K562 (cell line): ENCODE data around the gene NEDD4. TPM values are rescaled to one million over a fixed set of nuclear protein-coding genes. Genes with fewer than 3 reads are reported as not detected.

Experiments used
- ATAC-seq: fragments of 200-7000 bp; cut with Tn5 transposase; 3 replicates; pipeline ENCODE4 v1.9.1; 2020; ENCODE audit warnings: moderate library complexity
- BruUV-seq: library from RNA; stranded (reverse); fragments of 400-500 nt; replicated peaks from 2 replicates; lab custom pipeline; 2021; lab: Mats Ljungman, UMichigan
- CTCF ChIA-PET: fragments of 300-600 bp; formaldehyde crosslinking; extraction: SDS; loops from one replicate; lab custom pipeline; 2021; ENCODE audit warnings: low intra/inter-chr PET ratio; lab: Yijun Ruan, JAX
- POLR2A ChIA-PET: fragments of 300-600, 350-650 bp; sonication (Branson Sonifier 250); formaldehyde crosslinking; extraction: SDS; loops from one replicate; lab custom pipeline; 2021; ENCODE audit warnings: antibody characterized with exemption, inconsistent platforms; lab: Yijun Ruan, JAX
- DNase-seq, 4 experiments: peaks; one replicate each; pipeline versions ENCODE4 v3.0.0 to v3.0.0-alpha.2; 2011 to 2018; ENCODE audit warnings: low spot score in 3 of 4, mixed read lengths in 3 of 4; ENCODE audit errors: extremely low read depth in 1 of 4
- FAIRE-seq: peaks from 2 replicates; lab custom pipeline; 2011; peaks lifted over from hg19 to GRCh38; lab: Jason Lieb, UNC
- H2AFZ ChIP-seq: 2 replicates; pipeline ENCODE4 v1.6.0; 2011; ENCODE audit warnings: low read depth, low read length, control low read depth, inconsistent platforms
- H3K27ac ChIP-seq: fragments of 200-600 bp; 3 replicates; pipeline ENCODE4 v1.8.0; 2011; ENCODE audit warnings: low read depth, mild to moderate bottlenecking, control low read depth, inconsistent platforms, low read length, moderate library complexity, mixed read lengths; ENCODE audit errors: extremely low read depth
- H3K27me3 ChIP-seq, 2 experiments: fragments of 300-600 bp in 1 of 2; 2 replicates in 1 of 2; 3 replicates in 1 of 2; pipeline versions ENCODE4 v1.6.0 to v1.8.0; 2011; ENCODE audit warnings: inconsistent platforms in 2 of 2, low read length in 2 of 2, mild to moderate bottlenecking in 1 of 2, mixed read lengths in 1 of 2, moderate library complexity in 1 of 2; ENCODE audit not compliant: control insufficient read depth in 2 of 2, insufficient read depth in 2 of 2
- H3K36me3 ChIP-seq: fragments of 300-600 bp; 3 replicates; pipeline ENCODE4 v1.8.0; 2011; ENCODE audit warnings: mild to moderate bottlenecking, low read length, inconsistent platforms; ENCODE audit not compliant: control insufficient read depth, insufficient read depth
- H3K4me1 ChIP-seq, 2 experiments: fragments of 200-600 bp in 1 of 2; replicated peaks in 1 of 2; 2 replicates in 1 of 2; 3 replicates in 1 of 2; pipeline versions ENCODE4 v1.5.1 to v1.8.0; 2011; ENCODE audit warnings: inconsistent platforms in 2 of 2, low read length in 2 of 2, mild to moderate bottlenecking in 1 of 2, mixed read lengths in 1 of 2, moderate library complexity in 1 of 2; ENCODE audit not compliant: control insufficient read depth in 2 of 2, insufficient read depth in 2 of 2
- H3K4me2 ChIP-seq: 2 replicates; pipeline ENCODE4 v1.6.1; 2011; ENCODE audit warnings: low read length, control low read depth, inconsistent platforms, mixed read lengths; ENCODE audit not compliant: insufficient read depth
- H3K4me3 ChIP-seq: fragments of 200-600 bp; sonication (generic), shearing (Covaris generic); 2 replicates; pipeline ENCODE4 v1.5.1; 2016; ENCODE audit warnings: control low read depth, inconsistent platforms
- H3K79me2 ChIP-seq: fragments of 200-600 bp; 3 replicates; pipeline ENCODE4 v1.8.0; 2011; ENCODE audit warnings: low read length, inconsistent platforms; ENCODE audit not compliant: control insufficient read depth, insufficient read depth
- H3K9ac ChIP-seq, 2 experiments: 2 replicates each; pipeline versions ENCODE4 v1.6.0 to v1.6.1; 2011; ENCODE audit warnings: low read depth in 2 of 2, low read length in 2 of 2, control low read depth in 1 of 2, inconsistent platforms in 1 of 2, mild to moderate bottlenecking in 1 of 2, mixed read lengths in 1 of 2; ENCODE audit not compliant: insufficient read depth in 1 of 2
- H3K9me1 ChIP-seq: one replicate; pipeline ENCODE4 v1.6.0; 2011; ENCODE audit warnings: inconsistent platforms, mild to moderate bottlenecking, low read length, moderate library complexity; ENCODE audit not compliant: control insufficient read depth, insufficient read depth
- H3K9me3 ChIP-seq: replicated peaks from 2 replicates; pipeline ENCODE4 v1.5.1; 2011; ENCODE audit warnings: low read depth, low read length, inconsistent platforms; ENCODE audit not compliant: control insufficient read depth, insufficient read depth
- H4K20me1 ChIP-seq: replicated peaks from 2 replicates; pipeline ENCODE4 v1.6.1; 2011; ENCODE audit warnings: low read length, inconsistent platforms, mixed read lengths; ENCODE audit not compliant: control insufficient read depth, insufficient read depth
- ARID2 ChIP-seq: fragments of 450-650 bp; IDR thresholded peaks from 2 replicates; pipeline ENCODE4 v1.6.1; 2017; ENCODE audit warnings: antibody characterized with exemption, mild to moderate bottlenecking
- BCL6 ChIP-seq: fragments of 250-450 bp; sonication (Bioruptor Pico); IDR thresholded peaks from 2 replicates; pipeline ENCODE4 v1.4.0; 2020
- GTF2F1 ChIP-seq: IDR thresholded peaks from 2 replicates; pipeline ENCODE4 v1.6.1; 2011; ENCODE audit warnings: low read depth, low read length, improper control_type of control experiment
- HNRNPK ChIP-seq: fragments of 200-400 bp; formaldehyde crosslinking; IDR thresholded peaks from one replicate; pipeline ENCODE4 v1.6.1; 2018; ENCODE audit warnings: mild to moderate bottlenecking, low read depth, low read length; ENCODE audit not compliant: poor library complexity, severe bottlenecking
- MTF1 ChIP-seq: fragments of 250-450 bp; sonication (Bioruptor Pico); IDR thresholded peaks from 2 replicates; pipeline ENCODE4 v1.9.0; 2021; ENCODE audit warnings: moderate library complexity, mild to moderate bottlenecking, inconsistent platforms, borderline replicate concordance
- POLR3G ChIP-seq: IDR thresholded peaks from 2 replicates; pipeline ENCODE4 v1.6.1; 2011; ENCODE audit not compliant: insufficient read length, insufficient replicate concordance; ENCODE audit errors: extremely low read depth
- PTTG1 ChIP-seq: fragments of 450-650 bp; IDR thresholded peaks from 2 replicates; pipeline ENCODE4 v1.6.1; 2016; ENCODE audit warnings: low read depth, mild to moderate bottlenecking, missing genetic modification characterization, missing compliant biosample characterization
- PYGO2 ChIP-seq: fragments of 450-650 bp; IDR thresholded peaks from 2 replicates; pipeline ENCODE4 v1.6.1; 2016; ENCODE audit warnings: mild to moderate bottlenecking, missing genetic modification characterization, moderate library complexity, missing compliant biosample characterization
- ZNF124 ChIP-seq: sonication (generic); formaldehyde crosslinking; IDR thresholded peaks from 2 replicates; pipeline ENCODE4 v1.8.1; 2022; ENCODE audit warnings: missing genetic modification reagents
- ZNF197 ChIP-seq: fragments of 200-800 bp; sonication (Bioruptor generic); IDR thresholded peaks from 2 replicates; pipeline ENCODE4 v1.6.1; 2016; ENCODE audit warnings: low read depth, missing genetic modification characterization, missing compliant biosample characterization
- ZNF436 ChIP-seq: fragments of 250-450, 450-650 bp; sonication (Bioruptor Pico); formaldehyde crosslinking; IDR thresholded peaks from 2 replicates; pipeline ENCODE4 v1.7.0; 2020; ENCODE audit warnings: mild to moderate bottlenecking
- WGBS: fragments of 100-300 bp; shearing (Covaris generic); methylation state at CpG from one replicate; pipeline ENCODE4 v1.1.6; 2016; ENCODE audit warnings: low coverage, mixed read lengths; ENCODE audit not compliant: insufficient coverage; ENCODE audit errors: missing lambda C conversion rate; 5-methylcytosine and 5-hydroxymethylcytosine counted together
- in situ Hi-C: fragments of 300-500 bp; cut with MboI; formaldehyde crosslinking; loops from 4 replicates; pipeline ENCODE4 v1.15.0; 2018; ENCODE audit warnings: inconsistent platforms, mixed read lengths
- intact Hi-C: fragments of 100-400 bp; cut with micrococcal nuclease; formaldehyde crosslinking; loops from 2 replicates; pipeline ENCODE4 v1.14.2; 2022
- polyA plus RNA-seq, 8 experiments: library from polyadenylated mRNA; depleted of rRNA in 4 of 8; stranded (reverse) in 5 of 8; unstranded in 3 of 8; fragments of >200 nt; fragmentation: Nextera tagmentation in 2 of 8; fragmentation: Illumina TruSeq in 1 of 8; extraction: Ambion mirVana in 2 of 8; extraction: Trizol in 1 of 8; gene quantifications; 2 replicates each; pipeline versions ENCODE4 v1.2.1 to v1.2.3, GENCODE V29; 2011 to 2014; ENCODE audit warnings: inconsistent platforms in 1 of 8, missing spikeins in 1 of 8
- total RNA-seq, 7 experiments: library from RNA; depleted of rRNA in 6 of 7; stranded (reverse); fragments of >200 nt in 6 of 7; fragmentation: Illumina TruSeq in 2 of 7; extraction: Trizol in 2 of 7; gene quantifications; 2 replicates each; pipeline versions ENCODE4 v1.2.1 to v1.2.3, GENCODE V29; 2011 to 2021; ENCODE audit warnings: low replicate concordance in 1 of 7
- TF ChIP-seq, protein P1 (sequence below): fragments of 450-650 bp; IDR thresholded peaks from 2 replicates; pipeline ENCODE4 v1.7.0; 2016; ENCODE audit warnings: borderline replicate concordance
- TF ChIP-seq, protein P2 (sequence below): fragments of 250-450 bp; sonication (Bioruptor Pico); IDR thresholded peaks from 2 replicates; pipeline ENCODE4 v1.5.0; 2022; ENCODE audit warnings: mild to moderate bottlenecking

The NEDD4 gene
- total and polyA plus RNA-seq, 9 of the 15 experiments (the other 6 are each of a cell fraction or from before 2014, with no cell fraction given), result 7.2 to 23.7 (median 17.3) TPM

DNA sequence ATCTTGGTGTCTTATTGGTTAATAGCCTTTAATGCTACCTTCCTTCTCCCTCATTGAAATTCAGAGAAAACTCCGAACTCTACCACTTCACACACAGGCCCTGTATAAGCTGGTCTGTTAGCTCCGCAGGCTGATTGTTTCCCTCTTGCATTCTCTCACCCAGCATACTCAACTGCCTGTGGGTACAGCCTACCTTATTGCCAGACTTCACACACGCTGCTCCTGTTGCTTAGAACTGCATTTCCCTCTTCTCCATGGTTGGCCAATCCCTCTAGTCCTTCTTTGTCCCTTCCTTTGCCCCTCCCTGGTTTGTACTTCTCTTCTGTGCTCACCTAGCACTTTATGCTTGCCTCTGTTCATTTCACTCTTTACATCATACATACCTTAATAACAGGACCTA lies 157.5 kb downstream of the NEDD4 start:
- no TSS peak for BruUV-seq
- Histone ChIP-seq H3K4me3 (no peak overlapping the region), H3K79me2 (no peaks in the 10 kb centered on the region), H3K9ac (no peak overlapping the region), H3K4me2 (no peak overlapping the region), H3K9me3 (no peaks in the 10 kb centered on the region), H3K36me3 (0 out of 3 replicates have a peak, but pooled peaks cover 5% of the 10 kb centered on the region), H2AFZ (no peak overlapping the region), H3K9me1 (no peaks in the 10 kb centered on the region), H3K27me3 (no peaks in the 10 kb centered on the region), H3K27ac (no peak overlapping the region), H4K20me1 (no peaks in the 10 kb centered on the region), H3K4me1 (no peaks in the 10 kb centered on the region)
- TF ChIP-seq GTF2F1, result no peak
- TF ChIP-seq HNRNPK, result no peak
- no peak for TF ChIP-seq ZNF124 (CRISPR knock-in tag)
- TF ChIP-seq PTTG1, result no peak
- TF ChIP-seq POLR3G, result no peak
- in situ Hi-C loops, result no loop called here
- ChIA-PET CTCF (no interaction called here), POLR2A (interaction anchor here (1.4 kb wide), 1 partner anchor 10 kb away, joined by 5 read pairs; no protein-coding TSS in a partner anchor)
- no peak for FAIRE-seq
- 74% methylated on average over 3 of the region's 3 CpGs for WGBS
- DNase-seq, result no peak
- no peak for ATAC-seq
- intact Hi-C loops, result no loop called here

DNA sequence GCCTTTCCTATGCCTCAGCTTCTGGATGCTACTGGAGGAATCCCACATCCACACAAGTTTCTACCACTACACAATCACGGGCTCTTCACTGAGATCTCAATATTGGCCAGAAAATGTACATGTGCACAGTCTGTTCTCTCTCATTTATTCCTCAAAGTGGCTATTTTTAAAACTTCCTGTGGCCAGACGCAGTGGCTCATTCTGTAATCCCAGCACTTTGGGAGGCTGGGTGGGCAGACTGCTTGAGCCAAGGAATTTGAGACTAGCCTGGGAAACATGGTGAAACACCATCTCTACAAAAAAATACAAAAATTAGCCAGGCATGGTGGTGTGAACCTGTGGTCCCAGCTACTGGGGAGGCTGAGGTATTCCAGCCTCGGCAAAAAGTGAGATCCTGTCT lies 159.1 kb downstream of the NEDD4 start:
- no peaks in the 10 kb centered on the region for H3K9me3 ChIP-seq
- no peak overlapping the region for H3K27ac ChIP-seq
- no peak overlapping the region for H3K9ac ChIP-seq
- H4K20me1 ChIP-seq, result no peaks in the 10 kb centered on the region
- no peaks in the 10 kb centered on the region for H3K79me2 ChIP-seq
- no peak overlapping the region for H3K4me3 ChIP-seq
- FAIRE-seq (no peak), DNase-seq (no peak), ATAC-seq (no peak)
- 0 out of 3 replicates have a peak, but pooled peaks cover 5% of the 10 kb centered on the region for H3K36me3 ChIP-seq
- CTCF ChIA-PET, result no interaction called here
- BruUV-seq, result no TSS peak
- no peaks in the 10 kb centered on the region for H3K9me1 ChIP-seq
- H3K4me2 ChIP-seq, result no peak overlapping the region
- in situ Hi-C loops, result no loop called here
- H2AFZ ChIP-seq, result no peak overlapping the region
- no peaks in the 10 kb centered on the region for H3K27me3 ChIP-seq
- H3K4me1 ChIP-seq, result no peaks in the 10 kb centered on the region
- intact Hi-C loops, result no loop called here
- WGBS, result 45% methylated on average over 3 of the region's 3 CpGs
- POLR2A ChIA-PET, result interaction anchor here (0.7 to 0.9 kb wide), 2 partner anchors 11 to 12 kb away, joined by 3 read pairs; no protein-coding TSS in a partner anchor
- TF ChIP-seq ZNF197 (CRISPR knock-in tag), result no peak
- TF ChIP-seq PTTG1, result no peak
- TF ChIP-seq PYGO2 (tag), result no peak
- TF ChIP-seq, protein P1, sequence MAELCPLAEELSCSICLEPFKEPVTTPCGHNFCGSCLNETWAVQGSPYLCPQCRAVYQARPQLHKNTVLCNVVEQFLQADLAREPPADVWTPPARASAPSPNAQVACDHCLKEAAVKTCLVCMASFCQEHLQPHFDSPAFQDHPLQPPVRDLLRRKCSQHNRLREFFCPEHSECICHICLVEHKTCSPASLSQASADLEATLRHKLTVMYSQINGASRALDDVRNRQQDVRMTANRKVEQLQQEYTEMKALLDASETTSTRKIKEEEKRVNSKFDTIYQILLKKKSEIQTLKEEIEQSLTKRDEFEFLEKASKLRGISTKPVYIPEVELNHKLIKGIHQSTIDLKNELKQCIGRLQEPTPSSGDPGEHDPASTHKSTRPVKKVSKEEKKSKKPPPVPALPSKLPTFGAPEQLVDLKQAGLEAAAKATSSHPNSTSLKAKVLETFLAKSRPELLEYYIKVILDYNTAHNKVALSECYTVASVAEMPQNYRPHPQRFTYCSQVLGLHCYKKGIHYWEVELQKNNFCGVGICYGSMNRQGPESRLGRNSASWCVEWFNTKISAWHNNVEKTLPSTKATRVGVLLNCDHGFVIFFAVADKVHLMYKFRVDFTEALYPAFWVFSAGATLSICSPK, result no peak
- TF ChIP-seq ARID2, result no peak
- TF ChIP-seq, protein P2, sequence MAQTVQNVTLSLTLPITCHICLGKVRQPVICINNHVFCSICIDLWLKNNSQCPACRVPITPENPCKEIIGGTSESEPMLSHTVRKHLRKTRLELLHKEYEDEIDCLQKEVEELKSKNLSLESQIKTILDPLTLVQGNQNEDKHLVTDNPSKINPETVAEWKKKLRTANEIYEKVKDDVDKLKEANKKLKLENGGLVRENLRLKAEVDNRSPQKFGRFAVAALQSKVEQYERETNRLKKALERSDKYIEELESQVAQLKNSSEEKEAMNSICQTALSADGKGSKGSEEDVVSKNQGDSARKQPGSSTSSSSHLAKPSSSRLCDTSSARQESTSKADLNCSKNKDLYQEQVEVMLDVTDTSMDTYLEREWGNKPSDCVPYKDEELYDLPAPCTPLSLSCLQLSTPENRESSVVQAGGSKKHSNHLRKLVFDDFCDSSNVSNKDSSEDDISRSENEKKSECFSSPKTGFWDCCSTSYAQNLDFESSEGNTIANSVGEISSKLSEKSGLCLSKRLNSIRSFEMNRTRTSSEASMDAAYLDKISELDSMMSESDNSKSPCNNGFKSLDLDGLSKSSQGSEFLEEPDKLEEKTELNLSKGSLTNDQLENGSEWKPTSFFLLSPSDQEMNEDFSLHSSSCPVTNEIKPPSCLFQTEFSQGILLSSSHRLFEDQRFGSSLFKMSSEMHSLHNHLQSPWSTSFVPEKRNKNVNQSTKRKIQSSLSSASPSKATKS (CRISPR knock-in tag), result no peak
- TF ChIP-seq MTF1 (CRISPR knock-in tag), result no peak
- TF ChIP-seq BCL6, result no peak
- no peak for TF ChIP-seq ZNF436 (CRISPR knock-in tag)
